NCI-H1436 treated with DMSO at 0.1 percent for 48 hours (cell line): ENCODE measurements around the gene MRFAP1.
"Not testable (repeated sequence)": the region's sequence is repeated elsewhere in the genome, so short reads cannot be mapped to it uniquely, and the experiment has no call there.

ENCODE experiments used
- DNase-seq: peaks from one replicate; lab custom pipeline; 2025; lab: John Stamatoyannopoulos, UW

Gene MRFAP1

DNA sequence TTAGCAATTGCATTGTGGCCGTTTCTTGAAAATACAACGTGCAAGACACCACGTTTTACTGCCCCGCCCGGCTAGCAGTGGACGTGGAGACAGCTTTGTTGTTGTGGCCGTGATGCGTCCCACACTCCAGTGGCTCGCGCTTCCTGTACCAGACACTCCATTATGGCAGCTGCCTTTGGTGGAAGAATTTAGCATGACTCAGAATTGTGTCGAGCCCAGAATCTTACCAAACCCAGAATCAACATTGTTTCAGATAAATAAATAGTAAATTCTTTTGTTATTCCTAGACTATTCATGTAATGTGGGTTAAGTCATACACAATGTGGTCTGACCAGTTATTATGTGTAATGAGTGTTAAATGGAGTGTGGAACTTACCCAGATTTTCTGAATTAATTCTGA is 27.9 kb downstream of the MRFAP1 start:
- no peak for DNase-seq

DNA sequence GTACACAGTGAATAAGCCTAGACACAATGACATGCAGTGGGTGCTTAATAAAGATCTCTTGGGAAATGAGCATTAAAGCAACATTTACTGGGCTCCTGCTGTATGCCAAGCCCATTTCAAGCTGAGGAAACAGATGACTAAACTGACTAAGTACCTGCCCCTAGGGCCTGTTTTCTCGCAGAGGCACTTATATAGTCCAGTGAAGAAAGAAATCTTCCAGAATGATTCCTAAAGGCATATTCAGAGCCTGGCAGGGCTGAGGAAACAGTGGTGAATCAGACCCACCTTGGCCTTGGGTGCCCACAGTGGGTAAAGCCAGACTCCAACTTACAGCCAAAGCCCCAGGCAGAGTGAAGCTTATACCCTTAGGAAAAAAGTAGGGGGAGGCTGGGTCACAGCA is 31.2 kb downstream of the MRFAP1 start:
- DNase-seq: no peak

DNA sequence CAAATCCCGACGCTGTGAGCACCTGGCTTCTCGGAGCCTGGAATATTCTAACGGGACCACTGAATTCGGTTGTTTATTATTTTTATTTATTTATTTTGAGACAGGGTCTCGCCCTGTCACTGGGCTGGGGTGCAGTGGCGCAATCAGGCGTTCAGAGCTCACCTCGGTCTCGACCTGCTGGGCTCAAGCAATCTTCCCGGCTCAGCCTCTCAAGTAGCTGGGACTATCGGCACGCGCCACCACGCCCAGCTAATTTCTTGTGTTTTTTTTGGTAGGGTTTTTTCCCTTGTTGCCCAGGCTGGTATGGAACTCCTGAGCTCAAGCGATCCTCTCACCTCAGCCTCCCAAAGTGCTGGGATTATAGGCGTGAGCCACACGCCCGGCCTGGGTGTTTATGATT is 31.6 kb downstream of the MRFAP1 start:
- no peak for DNase-seq

DNA sequence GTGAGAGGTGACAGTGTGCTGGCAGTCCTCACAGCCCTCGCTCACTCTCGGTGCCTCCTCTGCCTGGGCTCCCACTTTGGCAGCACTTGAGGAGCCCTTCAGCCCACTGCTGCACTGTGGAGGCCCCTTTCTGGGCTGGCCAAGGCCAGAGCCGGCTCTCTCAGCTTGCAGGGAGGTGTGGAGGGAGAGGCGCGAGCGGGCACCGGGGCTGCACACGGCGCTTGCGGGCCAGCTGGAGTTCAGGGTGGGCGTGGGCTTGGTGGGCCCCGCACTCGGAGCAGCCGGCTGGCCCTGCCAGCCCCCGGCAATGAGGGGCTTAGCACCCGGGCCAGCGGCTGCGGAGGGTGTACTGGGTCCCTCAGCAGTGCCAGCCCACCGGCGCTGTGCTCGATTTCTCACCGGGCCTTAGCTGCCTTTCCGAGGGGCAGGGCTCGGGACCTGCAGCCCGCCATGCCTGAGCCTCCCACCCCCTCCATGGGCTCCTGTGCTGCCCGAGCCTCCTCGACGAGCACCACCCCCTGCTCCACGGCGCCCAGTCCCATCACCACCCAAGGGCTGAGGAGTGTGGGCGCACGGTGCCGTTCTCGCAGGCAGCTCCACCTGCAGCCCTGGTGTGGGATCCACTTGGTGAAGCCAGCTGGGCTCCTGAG is 32.2 kb downstream of the MRFAP1 start:
- DNase-seq: not testable (repeated sequence)

DNA sequence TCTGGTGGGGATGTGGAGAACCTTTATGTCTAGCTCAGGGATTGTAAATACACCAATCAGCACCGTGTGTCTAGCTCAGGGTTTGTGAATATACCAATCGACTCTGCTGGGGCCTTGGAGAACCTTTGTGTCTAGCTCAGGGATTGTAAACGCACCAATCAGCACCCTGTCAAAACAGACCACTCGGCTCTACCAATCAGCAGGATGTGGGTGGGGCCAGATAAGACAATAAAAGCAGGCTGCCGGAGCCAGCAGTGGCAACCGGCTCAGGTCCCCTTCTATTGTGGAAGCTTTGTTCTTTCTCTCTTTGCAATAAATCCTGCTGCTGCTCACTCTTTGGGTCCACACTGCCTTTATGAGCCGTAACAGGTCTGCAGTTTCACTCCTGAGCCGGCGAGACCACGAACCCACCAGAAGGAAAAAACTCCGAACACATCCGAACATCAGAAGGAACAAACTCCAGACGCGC is 32.7 kb downstream of the MRFAP1 start:
- DNase-seq: not testable (repeated sequence)

DNA sequence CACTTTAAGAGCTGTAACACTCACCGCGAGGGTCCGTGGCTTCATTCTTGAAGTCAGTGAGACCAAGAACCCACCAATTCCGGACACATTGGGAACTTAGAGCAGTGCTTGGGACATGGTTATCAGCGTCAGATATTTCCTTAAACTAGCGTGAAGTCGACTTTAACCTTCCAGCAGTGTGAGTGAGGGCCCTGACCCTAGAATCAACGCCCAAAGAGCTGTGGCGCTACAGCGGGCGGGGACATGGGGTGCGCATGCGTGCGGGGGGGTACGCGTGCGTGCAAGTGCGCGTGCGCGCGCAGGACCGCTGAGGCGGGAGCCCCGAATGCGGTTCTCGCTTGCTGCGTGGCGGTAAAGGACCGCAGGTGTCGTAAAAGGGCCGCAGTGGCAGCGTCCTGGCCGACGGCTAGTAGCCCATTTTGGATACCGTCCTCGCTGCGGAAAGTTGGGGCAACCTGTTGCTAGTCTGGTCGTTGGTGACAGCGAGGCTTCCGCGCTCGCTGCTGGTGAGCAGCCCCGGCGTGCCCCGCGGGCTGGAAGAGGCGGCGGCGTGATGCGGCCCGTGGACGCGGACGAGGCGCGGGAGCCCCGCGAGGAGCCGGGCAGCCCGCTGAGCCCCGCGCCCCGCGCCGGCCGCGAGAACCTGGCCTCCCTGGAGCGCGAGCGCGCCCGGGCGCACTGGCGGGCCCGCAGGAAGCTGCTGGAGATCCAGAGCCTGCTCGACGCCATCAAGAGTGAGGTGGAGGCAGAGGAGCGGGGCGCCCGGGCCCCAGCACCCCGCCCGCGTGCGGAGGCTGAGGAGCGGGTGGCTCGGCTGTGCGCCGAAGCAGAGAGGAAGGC is 33.4 kb downstream of the MRFAP1 start:
- no peak for DNase-seq

DNA sequence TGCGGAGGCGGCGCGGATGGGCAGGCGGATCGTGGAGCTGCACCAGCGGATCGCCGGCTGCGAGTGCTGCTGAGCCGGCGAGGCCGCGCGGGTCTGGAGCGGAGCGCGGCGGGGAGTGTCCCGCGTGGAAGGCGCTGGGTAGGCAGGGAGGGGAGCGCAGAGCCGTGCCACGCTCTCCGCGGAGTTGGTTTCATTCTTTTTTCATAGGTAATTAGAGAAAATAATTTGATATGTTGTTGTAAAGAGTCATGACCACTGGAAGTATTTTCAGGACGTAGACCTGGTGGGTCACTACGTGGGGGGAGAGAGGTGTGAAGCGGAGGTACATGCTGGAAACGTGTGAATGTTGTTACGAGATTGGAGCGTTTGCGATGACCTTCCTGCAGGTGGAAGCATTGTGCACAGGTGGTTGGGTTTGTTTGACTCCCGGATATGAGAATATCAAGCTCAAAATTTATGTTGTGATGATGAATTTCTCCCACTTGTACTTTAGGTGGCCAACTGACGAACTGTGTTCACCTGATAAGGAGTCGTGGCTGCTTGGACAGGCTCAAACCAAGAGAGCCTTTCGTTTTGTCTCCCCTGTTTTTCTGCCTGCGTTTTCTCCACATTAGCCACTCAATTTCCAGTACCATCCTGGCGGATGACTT is 34.1 kb downstream of the MRFAP1 start:
- DNase-seq: no peak

DNA sequence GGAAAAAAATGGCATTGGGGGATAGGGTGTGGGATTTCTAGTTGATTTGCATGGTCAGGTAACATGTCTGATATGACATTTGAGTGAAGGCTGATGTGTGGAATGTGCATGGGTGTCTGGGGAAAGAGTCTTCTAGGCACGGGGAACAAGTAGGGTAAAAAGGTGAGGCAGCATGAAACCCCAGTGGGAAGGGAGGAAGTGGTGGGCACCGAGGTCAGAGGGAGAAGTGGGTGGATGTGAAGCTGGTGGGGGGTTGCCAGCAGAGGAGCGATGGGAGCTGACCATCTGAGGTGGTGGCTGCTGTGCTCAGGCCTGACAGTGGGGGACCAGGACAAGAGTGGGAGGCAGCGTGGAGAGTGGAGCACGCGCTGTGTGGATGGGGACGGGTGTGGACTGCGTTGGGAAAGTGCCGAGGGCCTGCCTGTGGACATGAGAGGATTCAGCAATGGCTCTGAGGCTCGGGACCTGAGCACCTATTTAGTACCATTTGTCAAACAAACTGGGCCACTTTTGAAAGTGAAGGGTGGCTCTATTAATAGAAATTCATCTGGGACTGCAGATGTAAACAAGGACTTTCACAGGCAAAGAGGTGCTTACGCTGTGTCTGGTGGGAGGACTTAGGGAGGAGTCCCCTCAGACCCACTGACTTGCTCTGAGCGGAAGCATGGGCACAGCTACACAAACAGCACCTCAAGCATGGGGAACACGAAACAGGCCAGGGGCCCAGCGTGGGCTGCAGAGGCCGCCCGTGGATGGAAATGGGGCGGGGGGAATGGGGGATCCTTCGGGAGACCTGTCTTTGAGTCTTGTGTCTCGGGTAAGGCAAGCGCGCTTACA is 36.5 kb downstream of the MRFAP1 start:
- no peak for DNase-seq

DNA sequence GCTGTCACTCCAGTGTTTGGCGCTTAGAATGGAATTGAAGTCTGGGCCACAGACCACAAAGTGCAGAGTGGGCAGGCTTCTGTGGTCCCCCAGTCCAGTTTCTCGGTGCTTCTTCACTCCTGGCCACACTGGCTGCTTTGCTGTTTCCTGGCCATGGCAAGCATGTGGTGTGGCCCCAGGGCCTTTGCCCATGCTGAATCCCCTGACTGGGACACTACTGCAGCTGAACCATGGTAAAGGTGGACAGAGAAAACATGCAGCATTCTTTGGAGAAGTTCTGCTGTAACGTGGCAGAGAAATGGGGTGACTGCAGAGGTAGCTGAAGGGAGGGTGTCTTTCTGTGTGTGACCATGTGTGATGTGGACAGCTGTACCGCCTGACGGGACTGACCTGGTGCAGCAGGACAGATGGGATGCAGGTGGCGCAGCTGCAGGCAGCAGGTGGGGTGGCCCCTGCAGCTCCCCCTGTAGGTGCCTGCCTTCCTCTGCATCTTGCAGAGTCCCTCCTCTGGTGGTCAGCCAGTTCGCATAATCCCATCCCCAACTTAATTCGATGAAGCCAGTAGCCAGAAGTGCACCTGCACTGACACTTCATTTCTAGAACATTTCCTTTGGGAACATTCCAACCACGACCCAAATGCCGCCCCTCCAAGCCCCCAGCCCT is 40.0 kb downstream of the MRFAP1 start:
- no peak for DNase-seq

DNA sequence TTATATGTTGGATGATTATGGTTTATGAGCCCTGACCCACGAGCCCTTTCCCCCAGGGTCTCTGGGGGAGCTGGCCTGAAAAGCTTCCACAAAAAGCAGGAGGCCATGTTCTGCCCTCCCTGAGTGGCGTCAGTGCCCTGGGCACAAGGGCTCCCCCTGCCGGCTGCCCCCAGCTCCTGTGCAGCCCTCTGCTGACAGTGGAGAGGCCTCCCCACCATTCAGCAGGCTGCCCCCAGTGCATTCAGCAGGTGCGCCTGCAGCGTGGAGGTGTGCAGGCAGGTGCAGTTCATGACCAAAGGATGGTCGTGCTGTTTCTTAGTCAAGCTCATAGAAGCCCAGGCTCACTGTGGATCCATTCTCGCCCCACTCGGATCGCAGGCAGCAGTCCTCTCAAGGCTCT is 40.7 kb downstream of the MRFAP1 start:
- DNase-seq: no peak

DNA sequence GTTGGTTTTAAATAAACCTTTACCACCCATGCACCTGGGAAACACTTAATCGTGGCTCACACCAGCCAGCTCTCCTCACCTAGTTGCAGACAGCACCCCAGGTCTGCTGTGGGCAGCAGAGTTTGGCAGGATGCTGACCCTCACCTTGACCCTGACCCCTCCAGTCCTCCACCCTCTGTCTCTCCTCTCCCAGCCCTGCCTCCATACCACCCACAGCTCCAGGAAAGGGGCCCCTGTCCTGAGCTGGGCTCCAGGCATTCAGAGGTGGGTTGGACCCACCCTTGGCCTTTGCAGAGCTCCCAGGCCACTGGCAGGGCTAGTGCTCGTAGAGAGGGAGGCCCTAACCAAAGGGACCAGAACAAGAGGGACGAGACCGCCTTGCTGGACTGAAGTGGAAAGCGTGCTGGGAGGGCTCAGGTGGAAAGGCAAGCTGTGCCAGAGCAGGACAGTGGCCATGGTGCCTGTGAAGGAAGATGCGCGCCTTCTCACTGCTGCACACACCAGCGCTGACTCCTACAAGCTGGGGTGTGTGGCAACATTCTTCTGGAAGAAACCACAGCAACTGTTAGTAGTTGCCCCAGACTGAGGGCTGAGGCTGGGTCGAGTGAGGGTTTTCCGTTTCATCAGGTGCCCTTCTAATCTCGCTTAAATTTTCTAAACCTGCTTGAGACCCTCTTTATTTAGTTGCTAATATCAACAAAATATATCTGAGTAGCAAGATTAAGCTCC is 42.5 kb downstream of the MRFAP1 start:
- DNase-seq: no peak

DNA sequence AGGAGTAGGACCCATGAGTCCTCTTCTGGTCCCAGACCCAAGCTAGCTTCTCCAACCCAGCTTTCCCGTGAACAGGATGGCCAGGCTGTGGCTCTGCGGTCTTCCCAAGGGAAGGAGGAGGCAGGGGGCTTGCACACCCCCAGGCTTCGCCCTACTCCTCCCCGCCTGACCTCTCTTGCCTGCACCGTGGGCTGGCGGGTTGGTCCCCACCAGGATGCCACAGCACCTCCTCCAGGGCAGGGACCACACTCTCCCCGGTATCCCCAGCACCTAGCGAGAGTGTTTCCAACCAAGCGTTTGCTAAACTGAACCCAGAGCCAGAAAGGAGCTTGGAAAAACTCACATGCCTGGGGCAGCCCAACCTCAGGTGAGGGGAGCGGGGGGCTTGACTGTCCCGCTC is 44.2 kb downstream of the MRFAP1 start:
- DNase-seq: no peak

DNA sequence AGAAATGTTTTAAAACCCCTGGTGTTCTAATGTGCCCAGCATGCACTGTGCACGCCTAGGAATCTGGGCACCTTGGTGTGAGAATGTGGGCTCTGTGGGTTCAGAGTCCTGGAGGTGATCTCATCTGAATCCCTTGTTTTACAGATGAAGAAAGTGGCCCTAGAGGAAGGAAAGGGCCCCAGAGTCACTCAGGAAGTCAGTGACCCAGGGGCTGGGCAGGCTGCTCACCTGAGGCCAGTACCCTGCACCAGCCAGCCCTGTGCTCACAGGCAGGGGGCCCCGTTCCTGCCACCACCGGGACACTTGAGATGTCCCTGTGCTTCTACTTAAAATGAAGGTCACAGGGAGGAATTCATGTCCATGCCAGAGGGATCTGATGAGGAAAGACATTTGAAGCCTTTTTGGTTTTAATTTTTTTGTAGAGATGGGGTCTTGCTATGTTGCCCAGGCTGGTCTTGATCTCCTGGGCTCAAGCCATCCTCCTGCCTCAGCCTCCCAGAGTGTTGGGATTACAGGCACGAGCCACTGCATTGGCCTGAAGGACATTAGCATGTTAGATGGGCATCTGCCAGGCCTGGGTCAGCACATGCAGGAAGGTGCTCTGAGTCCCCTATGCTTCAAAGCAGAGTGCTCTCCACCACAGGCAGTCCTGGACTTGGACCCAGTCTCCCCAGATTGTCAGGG is 45.8 kb downstream of the MRFAP1 start:
- DNase-seq: no peak

DNA sequence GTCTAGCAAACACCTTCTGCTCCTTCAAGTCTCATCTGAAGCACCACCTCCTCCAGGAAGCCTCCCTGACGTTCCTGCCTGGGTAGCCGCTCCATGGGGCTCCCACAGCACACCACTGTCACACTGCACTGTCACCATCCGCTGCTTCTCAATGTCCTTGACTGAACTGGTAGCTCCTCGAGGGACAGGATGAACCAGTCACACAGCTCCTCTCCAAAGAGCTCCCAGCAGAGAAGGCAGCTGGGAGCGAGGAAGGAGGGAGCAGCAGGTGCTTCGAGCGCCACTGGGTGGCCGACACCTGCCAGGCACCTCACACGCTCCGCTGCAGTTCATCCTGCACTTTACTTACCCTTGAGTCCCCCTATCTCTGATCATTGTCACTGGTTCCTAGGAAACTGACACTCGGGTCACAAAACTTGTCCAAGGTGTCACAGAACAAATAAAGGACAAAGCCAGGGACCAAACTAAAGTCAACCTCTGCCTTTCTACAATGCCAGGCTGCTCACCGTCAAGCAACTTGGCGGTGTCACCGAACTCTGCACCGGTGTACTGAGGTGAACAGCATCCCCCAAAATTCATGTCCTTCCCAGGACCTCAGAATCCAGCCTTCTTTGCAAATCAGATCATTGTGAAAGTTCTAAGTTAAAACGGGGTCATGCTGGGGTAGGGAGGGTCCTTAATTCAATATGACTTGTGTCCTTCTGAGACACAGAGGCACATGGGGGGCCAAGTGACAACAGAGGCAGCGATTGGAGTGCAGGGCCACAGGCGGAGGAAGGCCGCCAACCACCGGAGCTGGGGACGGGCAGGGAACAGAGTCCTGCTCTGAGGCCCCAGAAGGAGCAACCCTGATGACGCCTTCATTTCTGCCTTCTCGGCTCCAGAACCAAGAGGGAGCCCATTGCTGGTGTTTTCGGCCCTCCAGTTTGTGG is 47.7 kb downstream of the MRFAP1 start:
- DNase-seq: no peak

DNA sequence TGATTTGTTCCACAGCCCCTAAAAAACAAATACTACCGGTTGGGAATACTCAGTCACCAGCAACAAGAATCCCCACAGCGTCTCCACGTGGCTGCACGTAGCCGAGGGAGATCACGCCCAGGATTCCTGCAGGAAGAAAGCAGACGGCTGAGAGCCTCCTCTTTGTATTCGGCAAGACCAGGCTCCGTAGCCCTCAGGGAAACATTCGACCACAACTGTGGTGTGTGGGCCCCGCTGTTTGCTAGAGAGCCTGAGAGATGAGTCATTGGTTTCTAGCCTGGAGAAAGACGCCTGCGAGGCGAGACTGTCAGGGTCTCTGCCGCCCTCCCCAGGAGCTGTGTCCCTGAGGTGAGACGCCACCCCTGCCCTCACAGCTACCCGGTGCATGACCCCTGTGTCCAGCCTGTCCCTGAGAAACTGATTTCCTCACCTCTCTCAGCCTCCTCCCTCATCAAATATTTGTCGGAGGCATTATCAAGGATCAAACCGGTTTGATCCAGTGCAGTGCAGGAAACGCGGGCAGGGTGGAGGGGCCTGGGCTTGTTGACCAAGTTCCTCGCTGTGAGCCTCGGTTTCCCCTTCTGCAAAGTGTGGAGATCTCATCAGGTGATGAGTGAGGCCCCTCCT is 48.5 kb downstream of the MRFAP1 start:
- no peak for DNase-seq

DNA sequence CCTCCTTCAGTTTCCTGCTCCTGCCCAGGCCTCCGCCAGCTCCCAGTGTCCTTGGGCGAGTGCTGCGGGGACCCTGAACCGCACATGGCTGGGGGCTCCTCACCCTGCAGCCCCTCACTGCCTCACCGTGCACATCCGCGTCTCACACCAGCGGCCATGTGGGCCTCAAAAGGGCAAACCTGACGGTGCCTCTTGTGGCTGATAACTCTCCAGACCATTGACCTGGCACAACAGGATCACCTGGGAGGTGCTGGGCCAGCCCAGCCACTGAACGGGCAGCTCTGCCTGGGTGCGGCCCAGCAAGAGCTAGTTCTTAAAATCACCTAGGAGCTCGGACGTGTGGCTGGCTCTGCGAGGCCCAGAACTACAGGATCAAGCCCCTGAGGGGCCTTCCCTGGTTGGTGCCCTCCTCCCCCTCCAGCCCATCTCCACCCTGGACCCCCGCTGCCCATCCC is 49.0 kb downstream of the MRFAP1 start:
- DNase-seq: no peak
